K562 (cell line): ENCODE data around the gene C1orf116. TPM values are rescaled to one million over a fixed set of nuclear protein-coding genes. Genes with fewer than 3 reads are reported as not detected.

Source experiments
- E2F6 ChIP-seq, 2 experiments: IDR thresholded peaks; 2 replicates each; pipeline ENCODE4 v1.6.1; 2011; ENCODE audit warnings: borderline replicate concordance in 1 of 2, control low read depth in 1 of 2, low read depth in 1 of 2, low read length in 1 of 2, mild to moderate bottlenecking in 1 of 2, mixed read lengths in 1 of 2, moderate library complexity in 1 of 2; ENCODE audit not compliant: insufficient read depth in 1 of 2, insufficient read length in 1 of 2, poor library complexity in 1 of 2, severe bottlenecking in 1 of 2; ENCODE audit errors: extremely low read depth in 1 of 2
- MGA ChIP-seq: fragments of 450-650 bp; IDR thresholded peaks from 2 replicates; pipeline ENCODE4 v1.6.1; 2016; ENCODE audit warnings: mild to moderate bottlenecking, moderate library complexity
- NR2C1 ChIP-seq, 2 experiments: fragments of 450-650 bp; IDR thresholded peaks; 2 replicates each; pipeline ENCODE4 v1.6.1; 2017; ENCODE audit warnings: mild to moderate bottlenecking in 2 of 2, antibody characterized with exemption in 1 of 2, inconsistent platforms in 1 of 2, missing compliant biosample characterization in 1 of 2, missing genetic modification characterization in 1 of 2
- PML ChIP-seq: IDR thresholded peaks from 2 replicates; pipeline ENCODE4 v1.6.1; 2012; ENCODE audit warnings: low read length, inconsistent platforms
- TRIM24 ChIP-seq, 2 experiments: fragments of 450-650 bp; IDR thresholded peaks; 2 replicates each; pipeline ENCODE4 v1.6.1; 2016
- XRCC4 ChIP-seq: IDR thresholded peaks from one replicate; pipeline ENCODE4 v1.6.1; 2011; ENCODE audit not compliant: insufficient read depth, insufficient read length; ENCODE audit errors: extremely low read depth
- XRCC5 ChIP-seq: fragments of 200-400 bp; formaldehyde crosslinking; IDR thresholded peaks from 2 replicates; pipeline ENCODE4 v1.6.1; 2017; ENCODE audit warnings: low read depth, mild to moderate bottlenecking, low read length
- ZNF121 ChIP-seq: sonication (generic); formaldehyde crosslinking; conservative IDR thresholded peaks from 2 replicates; pipeline ENCODE4 v1.8.0; 2022; ENCODE audit warnings: missing genetic modification reagents
- ZNF282 ChIP-seq: sonication (generic); formaldehyde crosslinking; IDR thresholded peaks from 2 replicates; pipeline ENCODE4 v1.8.1; 2023; ENCODE audit warnings: missing genetic modification reagents
- polyA plus RNA-seq, 8 experiments: library from polyadenylated mRNA; depleted of rRNA in 4 of 8; stranded (reverse) in 5 of 8; unstranded in 3 of 8; fragments of >200 nt; fragmentation: Nextera tagmentation in 2 of 8; fragmentation: Illumina TruSeq in 1 of 8; extraction: Ambion mirVana in 2 of 8; extraction: Trizol in 1 of 8; gene quantifications; 2 replicates each; pipeline versions ENCODE4 v1.2.1 to v1.2.3, GENCODE V29; 2011 to 2014; ENCODE audit warnings: inconsistent platforms in 1 of 8, missing spikeins in 1 of 8
- total RNA-seq, 7 experiments: library from RNA; depleted of rRNA in 6 of 7; stranded (reverse); fragments of >200 nt in 6 of 7; fragmentation: Illumina TruSeq in 2 of 7; extraction: Trizol in 2 of 7; gene quantifications; 2 replicates each; pipeline versions ENCODE4 v1.2.1 to v1.2.3, GENCODE V29; 2011 to 2021; ENCODE audit warnings: low replicate concordance in 1 of 7
- TF ChIP-seq, protein P1 (sequence below): fragments of 450-650 bp; formaldehyde crosslinking; IDR thresholded peaks from 2 replicates; pipeline ENCODE4 v1.4.0; 2022; ENCODE audit warnings: missing genetic modification characterization

C1orf116 gene
- total and polyA plus RNA-seq, 9 of the 15 experiments (the other 6 are each of a cell fraction or from before 2014, with no cell fraction given), result 0.62 to 3.0 (median 0.95) TPM

GRCh38 chr1:207077470-207078377, 45.2 kb upstream of the C1orf116 start (continued):
- TF ChIP-seq, protein P1, sequence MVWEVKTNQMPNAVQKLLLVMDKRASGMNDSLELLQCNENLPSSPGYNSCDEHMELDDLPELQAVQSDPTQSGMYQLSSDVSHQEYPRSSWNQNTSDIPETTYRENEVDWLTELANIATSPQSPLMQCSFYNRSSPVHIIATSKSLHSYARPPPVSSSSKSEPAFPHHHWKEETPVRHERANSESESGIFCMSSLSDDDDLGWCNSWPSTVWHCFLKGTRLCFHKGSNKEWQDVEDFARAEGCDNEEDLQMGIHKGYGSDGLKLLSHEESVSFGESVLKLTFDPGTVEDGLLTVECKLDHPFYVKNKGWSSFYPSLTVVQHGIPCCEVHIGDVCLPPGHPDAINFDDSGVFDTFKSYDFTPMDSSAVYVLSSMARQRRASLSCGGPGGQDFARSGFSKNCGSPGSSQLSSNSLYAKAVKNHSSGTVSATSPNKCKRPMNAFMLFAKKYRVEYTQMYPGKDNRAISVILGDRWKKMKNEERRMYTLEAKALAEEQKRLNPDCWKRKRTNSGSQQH (CRISPR knock-in tag), result no peak
- TF ChIP-seq XRCC5 (no peak), MGA (peak; percentile 42), XRCC4 (no peak), PML (no peak), TRIM24 (IDR thresholded peaks at IDR 0.05) (no peak), NR2C1 (IDR thresholded peaks at IDR 0.05) (no peak), NR2C1 (tag; IDR thresholded peaks at IDR 0.05) (no peak), E2F6 (IDR thresholded peaks at IDR 0.05; ENCODE audit: borderline replicate concordance in 1 of 2, extremely low read depth in 1 of 2, insufficient read depth in 1 of 2, insufficient read length in 1 of 2, low read depth in 1 of 2, low read length in 1 of 2, poor library complexity in 1 of 2, severe bottlenecking in 1 of 2) (peak in 1 of 2 experiments; percentile 20), ZNF121 (CRISPR knock-in tag) (no peak), ZNF282 (CRISPR knock-in tag) (no peak)
